Measurements from ENCODE around the gene DDAH1.

GRCh38 chr1:85325920-85326319, 139.0 kb downstream of the DDAH1 start:
- TF ChIP-seq TAF1 (IDR thresholded peaks at IDR 0.05; ENCODE audit: low read depth, low read length) (no peak), POLR2AphosphoS5 (IDR thresholded peaks at IDR 0.05; ENCODE audit: low read depth, low read length) (no peak), POLR2A (IDR thresholded peaks at IDR 0.05; ENCODE audit: low read depth, low read length) (no peak), SPI1 (IDR thresholded peaks at IDR 0.05; ENCODE audit: low read depth, low read length) (no peak)

Data from GM12891 (cell line).